Kidney tubule cell (primary cell): ENCODE results near the gene ROCK2.
A peak's percentile ranks its signal among the peaks of the same experiment; 100 is the strongest.

Experiments
- DNase-seq: peaks from one replicate; pipeline ENCODE4 v3.0.0-alpha.2; 2018; ENCODE audit warnings: low spot score

Gene ROCK2

GRCh38 chr2:11309706-11310105 is 34.7 kb downstream of the ROCK2 start:
- DNase-seq = no peak

GRCh38 chr2:11307764-11308415 is 36.5 kb downstream of the ROCK2 start:
- no peak for DNase-seq

GRCh38 chr2:11305958-11306357 is 38.5 kb downstream of the ROCK2 start:
- peak; percentile 10 for DNase-seq

GRCh38 chr2:11305338-11305737 is 39.1 kb downstream of the ROCK2 start:
- DNase-seq = no peak

- DNase-seq = no peak
These were observed 40.0 kb downstream of the ROCK2 start for GRCh38 chr2:11304476-11304875.

GRCh38 chr2:11303290-11304013 is 41.0 kb downstream of the ROCK2 start:
- DNase-seq = no peak

- no peak for DNase-seq
These were observed 45.0 kb downstream of the ROCK2 start for GRCh38 chr2:11299439-11299838.

GRCh38 chr2:11298592-11298991 is 45.8 kb downstream of the ROCK2 start:
- no peak for DNase-seq

- no peak for DNase-seq
These were observed 48.0 kb downstream of the ROCK2 start for GRCh38 chr2:11296401-11296800.

GRCh38 chr2:11292464-11293255 is 51.8 kb downstream of the ROCK2 start:
- peak; percentile 38 for DNase-seq

- DNase-seq = no peak
These were observed 53.7 kb downstream of the ROCK2 start for GRCh38 chr2:11290713-11291112.

- no peak for DNase-seq
These were observed 54.2 kb downstream of the ROCK2 start for GRCh38 chr2:11290211-11290610.

- DNase-seq = no peak
These were observed 56.0 kb downstream of the ROCK2 start for GRCh38 chr2:11288431-11288830.

- peak; percentile 45 for DNase-seq
These were observed 57.7 kb downstream of the ROCK2 start for GRCh38 chr2:11286749-11287148.

- DNase-seq = no peak
These were observed 58.1 kb downstream of the ROCK2 start for GRCh38 chr2:11286323-11286722.

- DNase-seq = no peak
These were observed 58.9 kb downstream of the ROCK2 start for GRCh38 chr2:11285499-11285898.

GRCh38 chr2:11281186-11281585 is 63.2 kb downstream of the ROCK2 start:
- DNase-seq = no peak

- DNase-seq = no peak
These were observed 63.7 kb downstream of the ROCK2 start for GRCh38 chr2:11280713-11281112.

- DNase-seq = no peak
These were observed 65.0 kb downstream of the ROCK2 start for GRCh38 chr2:11279398-11279797.

GRCh38 chr2:11278219-11278618 is 66.2 kb downstream of the ROCK2 start:
- DNase-seq = no peak

- DNase-seq = no peak
These were observed 68.5 kb downstream of the ROCK2 start for GRCh38 chr2:11275910-11276309.

GRCh38 chr2:11270891-11271290 is 73.5 kb downstream of the ROCK2 start:
- DNase-seq = peak; percentile 7

GRCh38 chr2:11267931-11268330 is 76.5 kb downstream of the ROCK2 start:
- no peak for DNase-seq
